Measurements from ENCODE around the gene HIGD1B. TPM values are rescaled to one million over a fixed set of nuclear protein-coding genes. Genes with fewer than 3 reads are reported as not detected.
"Not testable (repeated sequence)": the region's sequence is repeated elsewhere in the genome, so short reads cannot be mapped to it uniquely, and the experiment has no call there.

Gene HIGD1B
- total and polyA plus RNA-seq, 2 of the 13 experiments (the other 11 are each of a cell fraction or from before 2014, with no cell fraction given), result not detected

DNA sequence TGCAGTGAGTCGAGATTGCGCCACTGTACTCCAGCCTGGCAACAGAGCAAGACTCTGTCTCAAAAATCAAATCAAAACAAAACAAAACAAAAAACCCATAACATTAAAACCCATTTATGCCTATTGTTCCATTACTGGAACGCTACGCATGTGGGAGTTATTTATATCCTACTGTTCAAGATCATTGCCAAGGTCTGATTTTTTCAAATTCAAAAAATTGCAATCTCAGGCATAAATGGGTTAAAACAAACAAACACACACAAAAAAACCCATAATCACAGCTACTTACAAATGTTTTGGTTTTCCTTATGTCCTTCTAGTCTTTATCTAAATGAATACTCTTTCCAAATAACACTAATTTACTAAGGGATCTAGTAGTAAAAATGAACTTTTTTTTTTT lies 35.4 kb upstream of the HIGD1B start:
- FAIRE-seq (no peak), DNase-seq (ENCODE audit: low spot score) (no peak), ATAC-seq (no peak)
- H3K4me2 ChIP-seq (ENCODE audit: low read depth, low read length), result no peak overlapping the region
- intact Hi-C loops (cut with micrococcal nuclease; ENCODE audit: unreplicated experiment), result no loop called here
- no peak overlapping the region for H2AFZ ChIP-seq (ENCODE audit: low read length)
- ChIA-PET CTCF (ENCODE audit: low intra/inter-chr PET ratio, low total read pairs) (no interaction called here), POLR2A (no interaction called here)
- H3K4me3 ChIP-seq (replicated peaks in 1 of 3; ENCODE audit: insufficient read depth in 1 of 3, low read depth in 2 of 3, low read length in 3 of 3), result no peak overlapping the region
- 0 out of 5 replicates have a peak, but pooled peaks cover 0 to 4% of the 10 kb centered on the region in 2 experiments for H3K27me3 ChIP-seq (ENCODE audit: control insufficient read depth in 1 of 2, insufficient read depth in 2 of 2, low read length in 2 of 2)
- no peaks in the 10 kb centered on the region for H3K4me1 ChIP-seq (ENCODE audit: insufficient read depth, low read length)
- H3K27ac ChIP-seq (ENCODE audit: extremely low read length, insufficient read depth, low read length), result no peak overlapping the region
- no peaks in the 10 kb centered on the region for H3K36me3 ChIP-seq (replicated peaks in 1 of 2; ENCODE audit: control insufficient read depth in 1 of 2, insufficient read depth in 2 of 2, low read length in 2 of 2)
- in situ Hi-C loops (cut with HindIII; ENCODE audit: extremely low pct_ligation_motif_present, low pct_unique_long_range_greater_than_20kb), result no loop called here
- no peak overlapping the region for H3K9ac ChIP-seq (ENCODE audit: insufficient read depth, low read depth, low read length)
- TF ChIP-seq NR1H2 (CRISPR knock-in tag; IDR thresholded peaks at IDR 0.05; ENCODE audit: borderline replicate concordance, low read depth), result no peak
- TF ChIP-seq HMGXB4 (CRISPR knock-in tag; IDR thresholded peaks at IDR 0.05; ENCODE audit: borderline replicate concordance in 1 of 2, low read depth in 1 of 2), result no peak
- no peak for TF ChIP-seq SMAD9 (CRISPR knock-in tag; IDR thresholded peaks at IDR 0.05)
- no peak for TF ChIP-seq HIC2 (CRISPR knock-in tag; IDR thresholded peaks at IDR 0.05; ENCODE audit: low read depth)
- no peak for TF ChIP-seq MAFG (CRISPR knock-in tag; IDR thresholded peaks at IDR 0.05)
- no peak for TF ChIP-seq MBNL3 (CRISPR knock-in tag; conservative IDR thresholded peaks at IDR 0.05)
- H3K79me2 ChIP-seq (ENCODE audit: insufficient read depth, low read length), result no peaks in the 10 kb centered on the region
- H4K20me1 ChIP-seq (ENCODE audit: insufficient read depth, low read length), result no peaks in the 10 kb centered on the region
- 81% methylated on average over 4 of the region's 4 CpGs for WGBS (ENCODE audit: low lambda C conversion rate)
- no peaks in the 10 kb centered on the region for H3K9me3 ChIP-seq (ENCODE audit: low read length)
- no TSS peak for BruUV-seq (replicated peaks)

- H2AFZ ChIP-seq (ENCODE audit: low read length); H3K79me2 ChIP-seq (ENCODE audit: insufficient read depth, low read length); H4K20me1 ChIP-seq (ENCODE audit: insufficient read depth, low read length); CTCF ChIA-PET (ENCODE audit: low intra/inter-chr PET ratio, low total read pairs); BruUV-seq (replicated peaks); POLR2A ChIA-PET; intact Hi-C loops (cut with micrococcal nuclease; ENCODE audit: unreplicated experiment); H3K36me3 ChIP-seq (replicated peaks in 1 of 2; ENCODE audit: control insufficient read depth in 1 of 2, insufficient read depth in 2 of 2, low read length in 2 of 2); FAIRE-seq; H3K27ac ChIP-seq (ENCODE audit: extremely low read length, insufficient read depth, low read length); H3K4me1 ChIP-seq (ENCODE audit: insufficient read depth, low read length); ATAC-seq; H3K9ac ChIP-seq (ENCODE audit: insufficient read depth, low read depth, low read length); H3K9me3 ChIP-seq (ENCODE audit: low read length); H3K4me3 ChIP-seq (replicated peaks in 1 of 3; ENCODE audit: insufficient read depth in 1 of 3, low read depth in 2 of 3, low read length in 3 of 3); in situ Hi-C loops (cut with HindIII; ENCODE audit: extremely low pct_ligation_motif_present, low pct_unique_long_range_greater_than_20kb); H3K27me3 ChIP-seq (ENCODE audit: control insufficient read depth in 1 of 2, insufficient read depth in 2 of 2, low read length in 2 of 2); DNase-seq (ENCODE audit: low spot score); H3K4me2 ChIP-seq (ENCODE audit: low read depth, low read length): not testable (repeated sequence)
- WGBS (ENCODE audit: low lambda C conversion rate), result 72% methylated on average over 6 of the region's 6 CpGs
These were observed 29.2 kb upstream of the HIGD1B start for GRCh38 chr17:44818508-44818907.

All from HepG2 (cell line).